Activated T-cell treated with anti-CD3 and anti-CD28 coated beads, Interleukin-2, amount 50 U/mL, for 4 hours (primary cell): ENCODE measurements around the gene OR2V2. TPM values are rescaled to one million over a fixed set of nuclear protein-coding genes. Genes with fewer than 3 reads are reported as not detected.
"Not testable (repeated sequence)": the region's sequence is repeated elsewhere in the genome, so short reads cannot be mapped to it uniquely, and the experiment has no call there.

Experiments
- ATAC-seq, 2 donors: fragments of 200-7000 bp; cut with Tn5 transposase; one replicate each; pipeline ENCODE4 v1.10.0; 2021
- DNase-seq: peaks from one replicate; pipeline ENCODE4 v3.0.0-alpha.2; 2020
- H3K27me3 Mint-ChIP-seq: one replicate; pipeline ENCODE4 v1.8.0; 2021; ENCODE audit warnings: low read depth, mixed read lengths
- H3K36me3 Mint-ChIP-seq: one replicate; pipeline ENCODE4 v1.8.0; 2022; ENCODE audit warnings: mixed read lengths; ENCODE audit not compliant: insufficient read depth
- H3K4me1 Mint-ChIP-seq: one replicate; pipeline ENCODE4 v1.8.0; 2021; ENCODE audit warnings: low read depth, mixed read lengths
- H3K4me3 Mint-ChIP-seq: one replicate; pipeline ENCODE4 v1.8.0; 2021; ENCODE audit warnings: mild to moderate bottlenecking, moderate library complexity, mixed read lengths
- H3K9me3 Mint-ChIP-seq: one replicate; pipeline ENCODE4 v1.8.0; 2021; ENCODE audit warnings: mixed read lengths
- total RNA-seq, 3 donors: library from RNA; stranded (reverse); gene quantifications; one replicate each; pipeline ENCODE4 v1.2.1, GENCODE V29; 2021

OR2V2 gene
- total RNA-seq, 3 donors from 2014 or later = not detected

DNA sequence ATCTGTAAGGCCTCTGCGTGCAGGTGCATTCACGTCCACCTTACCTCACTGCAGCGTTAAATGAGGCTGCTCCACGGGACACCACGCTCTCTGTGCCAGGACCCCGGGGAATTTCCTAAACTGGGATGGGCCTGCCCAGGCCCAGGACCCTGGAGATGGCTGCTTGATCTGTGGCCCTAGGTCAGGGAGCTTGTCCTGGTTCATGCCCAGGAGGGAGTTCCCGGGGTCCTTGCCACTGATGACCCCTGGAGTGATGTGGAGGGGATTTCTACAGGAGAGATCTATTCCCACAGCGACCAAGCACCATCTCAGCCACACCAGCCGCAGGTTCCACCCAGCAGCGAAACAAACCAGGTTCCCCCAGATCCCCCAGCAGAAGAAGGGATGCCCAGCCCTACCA, 19.9 kb upstream of the OR2V2 start:
- DNase-seq (no peak), ATAC-seq (no peak)
- Mint-ChIP-seq H3K9me3 (no peaks in the 10 kb centered on the region), H3K4me3 (no peak overlapping the region), H3K4me1 (no peaks in the 10 kb centered on the region), H3K27me3 (peaks cover 70% of the 10 kb centered on the region), H3K36me3 (no peaks in the 10 kb centered on the region)

DNA sequence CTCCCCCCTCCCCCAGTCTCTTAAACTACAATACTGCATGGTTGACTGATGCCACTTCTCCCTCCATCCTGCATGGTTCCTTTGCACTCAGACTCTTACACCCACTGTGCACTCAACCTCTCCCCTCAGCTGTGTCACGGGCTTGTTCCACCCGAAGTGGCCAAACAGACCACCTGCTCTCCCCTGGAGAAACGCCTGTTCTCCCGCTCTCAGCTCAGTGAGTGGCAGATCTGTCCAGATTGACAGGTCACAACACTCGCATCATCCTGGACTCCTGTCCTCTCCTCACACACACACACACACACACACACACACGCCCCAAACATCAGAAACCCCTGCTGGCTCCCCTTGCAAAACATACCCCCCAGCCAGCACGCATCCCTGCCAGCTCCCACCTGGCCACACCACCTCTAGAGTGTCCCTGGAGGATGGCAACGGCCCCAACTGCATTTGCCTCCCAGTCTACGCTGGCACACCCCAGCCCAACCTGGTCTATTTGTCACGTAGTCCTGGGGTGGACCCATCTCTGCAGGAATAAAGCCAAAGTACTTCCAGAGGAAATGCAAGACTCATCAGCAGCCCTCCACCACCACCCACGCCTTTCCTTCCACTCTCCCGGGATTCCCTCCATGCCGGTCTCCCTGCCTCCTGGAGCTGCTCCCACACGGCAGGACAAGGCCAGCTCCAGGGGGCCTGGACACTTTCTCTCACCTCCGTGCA, 19.3 kb upstream of the OR2V2 start:
- DNase-seq (no peak), ATAC-seq (no peak)
- H3K27me3 Mint-ChIP-seq = peaks cover 70% of the 10 kb centered on the region
- H3K36me3 Mint-ChIP-seq = no peaks in the 10 kb centered on the region
- H3K4me3 Mint-ChIP-seq = no peak overlapping the region
- no peaks in the 10 kb centered on the region for H3K4me1 Mint-ChIP-seq
- no peaks in the 10 kb centered on the region for H3K9me3 Mint-ChIP-seq

DNA sequence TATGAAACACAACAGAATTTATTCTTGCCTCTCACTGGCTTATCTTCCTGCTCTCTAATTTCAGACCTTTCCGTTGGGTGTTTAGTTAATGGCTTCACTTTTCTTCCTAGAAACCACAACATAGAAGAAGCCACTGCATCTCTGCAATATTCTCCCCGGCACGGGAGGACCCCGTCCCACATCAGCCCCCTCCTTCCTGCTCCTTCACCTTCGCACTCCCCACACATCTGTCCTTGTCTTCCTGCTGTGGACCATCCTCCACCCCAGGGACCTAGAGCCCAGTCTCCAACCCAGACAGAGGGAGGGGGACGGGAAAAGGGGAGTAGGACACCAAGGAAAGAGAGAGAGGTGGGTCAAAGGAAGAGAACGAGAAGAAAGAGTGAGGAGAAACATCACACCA, 17.8 kb upstream of the OR2V2 start:
- ATAC-seq (no peak), DNase-seq (no peak)
- Mint-ChIP-seq H3K9me3 (no peaks in the 10 kb centered on the region), H3K36me3 (no peaks in the 10 kb centered on the region), H3K27me3 (peaks cover 69% of the 10 kb centered on the region), H3K4me1 (no peaks in the 10 kb centered on the region), H3K4me3 (no peak overlapping the region)

DNA sequence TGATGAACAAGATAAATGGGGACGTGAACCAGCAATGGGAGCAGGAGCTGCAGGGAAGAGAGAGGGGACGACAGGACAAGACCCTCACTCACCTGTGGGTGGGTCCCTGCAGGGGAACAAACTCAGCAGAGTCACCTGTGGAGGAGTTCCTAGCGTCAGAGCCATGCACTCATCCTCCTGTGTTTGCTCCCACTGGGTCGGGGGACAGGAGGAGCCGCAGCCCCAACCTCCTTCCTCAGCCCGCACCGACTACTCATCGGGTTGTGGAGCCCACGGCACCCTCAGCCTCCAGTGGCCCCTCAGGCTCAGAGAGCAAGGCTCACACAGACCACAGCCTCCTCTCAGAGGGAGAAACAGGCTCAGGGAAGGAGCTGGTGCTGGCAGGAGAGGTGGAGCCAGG, 17.3 kb upstream of the OR2V2 start:
- H3K36me3 Mint-ChIP-seq, ATAC-seq, H3K9me3 Mint-ChIP-seq, H3K4me3 Mint-ChIP-seq, DNase-seq, H3K4me1 Mint-ChIP-seq: not testable (repeated sequence)
- H3K27me3 Mint-ChIP-seq = peaks cover 64% of the 10 kb centered on the region

DNA sequence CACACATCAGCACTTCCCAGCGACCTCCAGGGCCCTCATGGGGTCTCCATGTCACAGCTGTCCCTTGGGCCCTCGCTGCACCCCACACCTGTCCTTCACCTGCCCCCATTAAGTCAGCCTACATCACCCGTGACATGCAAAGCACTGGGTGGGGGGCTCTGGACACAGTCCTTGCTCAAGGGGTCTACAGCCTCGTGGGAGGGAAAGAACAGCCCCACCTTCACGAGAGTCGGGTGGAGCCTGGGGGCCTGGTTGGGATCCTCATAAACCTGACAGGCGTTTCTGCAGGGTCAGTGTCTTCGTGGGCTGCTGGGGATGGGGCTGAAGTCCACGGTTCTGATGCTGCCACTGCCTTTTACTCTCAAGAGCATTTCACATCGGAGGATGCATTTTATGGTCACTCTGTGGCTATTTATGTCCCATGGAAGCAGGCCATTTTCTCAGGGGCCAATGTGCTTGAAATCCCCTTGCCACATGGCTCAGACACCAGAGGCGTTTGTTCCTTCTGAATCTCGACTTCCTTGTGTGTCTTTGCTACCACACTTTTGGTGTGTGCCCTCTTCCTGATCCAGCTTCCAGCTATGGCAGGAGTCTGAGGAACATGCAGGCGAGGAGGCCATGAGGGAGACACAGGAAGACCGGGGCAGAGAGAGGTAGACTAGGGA, 16.4 kb upstream of the OR2V2 start, which contains the start of gene OR2V1:
Gene OR2V1 (minus strand): TSS at position 338 of the 665 bp plus-strand sequence. CDS start 5,865 bp downstream, outside the sequence.
- no peak for ATAC-seq
- Mint-ChIP-seq H3K36me3 (no peaks in the 10 kb centered on the region), H3K4me3 (no peak within 1 kb of the TSS), H3K27me3 (peaks cover 64% of the 10 kb centered on the region), H3K9me3 (peaks cover 6% of the 10 kb centered on the region), H3K4me1 (no peaks in the 10 kb centered on the region)
- no peak for DNase-seq

DNA sequence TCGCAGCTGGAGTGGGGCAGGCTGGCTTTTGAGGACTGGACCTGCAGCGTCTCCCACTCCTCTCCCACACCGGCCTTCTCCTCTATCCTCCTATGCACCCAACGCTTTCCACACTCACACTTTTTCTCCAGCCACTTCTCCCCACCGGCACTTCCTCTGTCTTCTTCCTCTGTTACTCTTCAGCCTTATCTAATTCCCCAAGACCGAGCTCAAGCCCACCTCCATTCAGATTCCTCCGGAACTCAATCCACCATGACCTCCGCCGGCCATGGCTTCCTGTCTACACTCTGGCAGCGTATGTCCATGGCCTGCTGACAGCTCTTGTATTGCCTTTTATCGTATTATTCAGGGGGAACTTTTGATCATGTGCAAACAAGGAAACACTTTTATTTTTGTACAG, 15.9 kb upstream of the OR2V2 start:
- Mint-ChIP-seq H3K4me3 (no peak overlapping the region), H3K36me3 (no peaks in the 10 kb centered on the region), H3K4me1 (no peaks in the 10 kb centered on the region), H3K27me3 (peaks cover 59% of the 10 kb centered on the region), H3K9me3 (peaks cover 6% of the 10 kb centered on the region)
- ATAC-seq (no peak), DNase-seq (no peak)

DNA sequence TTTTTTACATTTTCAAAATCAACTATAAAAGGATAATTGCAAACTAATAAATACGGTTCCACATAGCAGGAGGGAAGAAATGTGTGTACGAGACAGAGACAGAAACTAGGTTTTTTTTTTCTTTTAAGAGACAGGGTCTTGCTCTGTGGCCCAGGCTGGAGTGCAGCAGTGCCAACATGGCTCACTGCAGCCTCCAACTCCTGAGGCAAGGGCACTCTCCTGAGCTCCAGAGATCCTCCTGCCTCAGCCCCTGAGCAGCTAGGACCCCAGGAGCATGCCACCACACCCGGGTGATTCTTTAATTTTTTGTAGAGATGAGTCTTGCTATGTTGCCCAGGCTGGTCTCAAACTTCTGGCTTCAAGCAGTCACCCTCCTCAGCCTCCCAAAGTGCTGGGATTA, 14.3 kb upstream of the OR2V2 start:
- peaks cover 13% of the 10 kb centered on the region for H3K9me3 Mint-ChIP-seq
- H3K27me3 Mint-ChIP-seq = peaks cover 47% of the 10 kb centered on the region
- DNase-seq = no peak

DNA sequence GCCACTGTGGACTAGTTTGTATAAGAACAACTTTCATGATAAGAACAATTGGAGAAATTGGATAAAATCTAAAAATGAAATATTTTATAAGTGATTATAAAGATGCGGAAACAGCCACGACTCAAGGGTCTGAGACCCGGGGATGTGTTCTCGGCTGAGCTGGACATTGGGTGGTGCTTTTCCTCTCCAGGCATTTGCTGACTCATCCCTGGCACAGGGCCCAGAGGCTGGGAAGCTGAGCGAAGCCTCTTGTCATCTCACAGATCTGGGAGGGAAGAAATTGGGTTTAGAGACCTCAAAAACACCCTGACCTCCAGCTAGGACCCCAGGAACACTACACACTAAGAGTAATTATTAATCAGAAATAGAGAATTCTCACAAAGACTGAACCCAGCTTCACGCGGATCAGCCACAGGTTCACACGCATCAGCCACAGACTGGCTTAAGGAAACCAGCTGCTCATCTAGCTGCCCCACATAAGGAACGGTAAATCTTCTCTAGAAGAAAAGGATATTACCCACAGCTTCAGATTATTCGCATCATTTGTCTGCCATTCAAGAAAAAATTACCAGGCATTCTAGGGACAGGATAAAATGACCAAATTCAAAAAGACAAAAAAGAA, 13.7 kb upstream of the OR2V2 start:
- no peak for DNase-seq
- H3K4me1 Mint-ChIP-seq = no peaks in the 10 kb centered on the region
- H3K9me3 Mint-ChIP-seq = peaks cover 16% of the 10 kb centered on the region
- ATAC-seq = no peak
- H3K27me3 Mint-ChIP-seq = peaks cover 41% of the 10 kb centered on the region
- no peak overlapping the region for H3K4me3 Mint-ChIP-seq
- no peaks in the 10 kb centered on the region for H3K36me3 Mint-ChIP-seq

More for the DNA sequence above, 14.3 kb upstream of the OR2V2 start:
- no peaks in the 10 kb centered on the region for H3K36me3 Mint-ChIP-seq
- no peaks in the 10 kb centered on the region for H3K4me1 Mint-ChIP-seq
- H3K4me3 Mint-ChIP-seq = no peak overlapping the region
- no peak for ATAC-seq

DNA sequence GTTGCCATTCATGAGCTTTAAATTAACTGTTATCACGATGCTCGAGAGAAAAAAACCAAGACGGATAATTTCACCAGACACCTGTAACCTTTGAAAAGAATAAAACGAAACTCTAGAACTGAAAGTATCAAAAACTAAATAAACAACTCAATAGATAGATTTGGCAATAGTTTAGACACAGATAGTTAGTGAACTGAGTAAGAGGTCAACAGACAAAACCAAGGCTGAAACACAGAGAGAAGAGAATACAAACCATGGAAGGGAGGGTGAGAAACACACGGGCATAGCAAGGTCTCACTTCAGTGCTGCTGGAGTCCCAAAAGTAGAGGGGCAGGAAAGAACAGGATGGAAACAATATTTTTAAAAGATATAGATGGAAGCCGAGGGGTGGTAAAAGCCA, 13.1 kb upstream of the OR2V2 start:
- peaks cover 37% of the 10 kb centered on the region for H3K27me3 Mint-ChIP-seq
- DNase-seq (no peak), ATAC-seq (no peak)
- no peaks in the 10 kb centered on the region for H3K4me1 Mint-ChIP-seq
- H3K4me3 Mint-ChIP-seq = no peak overlapping the region
- H3K36me3 Mint-ChIP-seq = no peaks in the 10 kb centered on the region
- H3K9me3 Mint-ChIP-seq = peaks cover 20% of the 10 kb centered on the region

DNA sequence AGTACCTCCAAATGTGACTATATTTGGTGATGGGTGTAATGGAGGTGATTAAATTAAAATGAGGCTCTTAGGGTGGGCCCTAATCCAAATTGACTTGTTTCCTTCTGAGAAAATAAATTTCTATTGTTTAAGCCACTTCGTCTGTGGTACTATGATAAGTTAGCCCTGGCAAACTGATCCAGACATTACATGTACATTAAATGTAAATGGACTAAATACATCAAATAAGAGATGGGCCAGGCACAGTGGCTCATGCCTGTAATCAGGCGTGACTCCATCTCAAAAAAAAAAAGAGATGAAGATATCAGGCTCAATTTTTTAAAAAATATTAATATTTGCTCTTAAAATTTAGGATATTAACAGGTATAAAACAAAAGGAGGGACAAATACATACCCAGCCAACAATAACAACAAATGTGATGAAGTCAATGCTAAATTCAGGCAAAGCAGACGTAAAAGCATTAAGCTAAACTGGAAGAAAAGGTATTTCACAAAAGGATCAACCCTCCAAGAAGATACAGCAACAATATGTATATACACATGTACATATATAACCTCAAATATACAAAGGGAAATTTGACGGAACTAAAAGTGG, 10.9 kb upstream of the OR2V2 start:
- H3K36me3 Mint-ChIP-seq = no peaks in the 10 kb centered on the region
- H3K9me3 Mint-ChIP-seq = peaks cover 28% of the 10 kb centered on the region
- DNase-seq = no peak
- H3K4me1 Mint-ChIP-seq = no peaks in the 10 kb centered on the region
- no peak overlapping the region for H3K4me3 Mint-ChIP-seq
- H3K27me3 Mint-ChIP-seq = peaks cover 28% of the 10 kb centered on the region
- ATAC-seq = no peak

DNA sequence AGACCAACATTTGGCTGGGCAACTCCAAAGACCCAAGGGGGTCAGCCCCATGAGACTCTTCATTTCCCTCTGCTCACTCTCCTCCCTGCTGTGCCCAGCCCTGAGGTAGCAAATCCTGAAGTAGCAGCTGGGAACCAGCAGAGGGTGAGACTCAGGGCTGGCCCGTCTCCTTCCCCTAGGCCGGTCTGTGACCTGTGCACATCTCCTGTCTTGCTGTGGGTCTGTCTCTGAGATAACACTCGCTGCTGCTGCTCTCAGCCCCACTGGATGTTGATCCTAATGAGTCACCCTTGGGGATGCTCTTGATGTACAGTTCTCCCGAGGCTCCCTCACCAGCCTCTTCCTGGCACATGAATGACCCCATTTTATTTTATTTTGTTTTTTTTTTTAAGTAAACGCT, 9.1 kb upstream of the OR2V2 start:
- ATAC-seq = no peak
- H3K27me3 Mint-ChIP-seq = peaks cover 22% of the 10 kb centered on the region
- H3K4me1 Mint-ChIP-seq = no peaks in the 10 kb centered on the region

DNA sequence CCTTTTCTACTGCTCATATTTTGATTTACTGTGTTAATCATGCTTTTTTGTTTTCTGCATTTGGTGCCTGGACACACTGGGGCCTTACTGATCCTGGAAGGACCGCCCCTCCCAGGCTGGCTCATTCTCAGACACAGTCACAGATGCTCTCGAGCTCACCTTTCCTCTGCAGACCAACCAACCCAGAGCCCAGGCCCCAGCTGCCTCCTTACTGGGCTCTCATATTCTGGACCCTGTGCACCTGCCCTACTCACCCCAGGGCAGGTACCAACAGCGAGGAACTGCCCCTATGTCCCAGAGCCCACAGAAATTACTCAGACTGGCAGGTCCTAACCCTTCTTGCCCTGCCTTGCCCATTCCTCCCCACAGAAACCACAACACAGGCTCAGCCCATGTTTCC, 6.6 kb upstream of the OR2V2 start:
- no peak for DNase-seq
- H3K4me1 Mint-ChIP-seq = no peaks in the 10 kb centered on the region

More for the DNA sequence above, 9.1 kb upstream of the OR2V2 start:
- Mint-ChIP-seq H3K9me3 (peaks cover 28% of the 10 kb centered on the region), H3K36me3 (no peaks in the 10 kb centered on the region), H3K4me3 (no peak overlapping the region)
- no peak for DNase-seq

DNA sequence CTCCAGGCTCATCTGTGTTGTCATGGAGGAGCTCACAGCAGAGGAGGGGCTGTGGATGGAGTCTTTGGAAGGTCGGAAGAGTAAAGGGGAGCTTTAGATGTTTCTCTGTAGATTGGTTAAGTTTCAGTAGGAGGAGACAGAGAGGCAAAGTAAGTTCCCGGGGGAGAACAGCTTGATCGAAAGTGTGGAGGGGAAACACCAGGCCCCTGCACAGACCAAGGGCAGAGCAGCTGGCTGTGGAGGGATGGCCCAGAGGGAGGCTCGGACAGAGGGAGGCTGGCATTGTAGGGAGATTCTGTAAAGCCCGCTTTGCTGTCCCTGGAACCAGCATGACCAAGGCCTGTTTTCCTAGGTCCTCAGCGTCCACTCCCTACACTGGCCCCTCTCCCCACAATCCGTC, 5.3 kb upstream of the OR2V2 start:
- H3K9me3 Mint-ChIP-seq = peaks cover 22% of the 10 kb centered on the region
- no peak for ATAC-seq

More for the DNA sequence above, 6.6 kb upstream of the OR2V2 start:
- no peaks in the 10 kb centered on the region for H3K36me3 Mint-ChIP-seq
- no peak overlapping the region for H3K4me3 Mint-ChIP-seq
- ATAC-seq = no peak
- peaks cover 22% of the 10 kb centered on the region for H3K9me3 Mint-ChIP-seq
- H3K27me3 Mint-ChIP-seq = peaks cover 21% of the 10 kb centered on the region

DNA sequence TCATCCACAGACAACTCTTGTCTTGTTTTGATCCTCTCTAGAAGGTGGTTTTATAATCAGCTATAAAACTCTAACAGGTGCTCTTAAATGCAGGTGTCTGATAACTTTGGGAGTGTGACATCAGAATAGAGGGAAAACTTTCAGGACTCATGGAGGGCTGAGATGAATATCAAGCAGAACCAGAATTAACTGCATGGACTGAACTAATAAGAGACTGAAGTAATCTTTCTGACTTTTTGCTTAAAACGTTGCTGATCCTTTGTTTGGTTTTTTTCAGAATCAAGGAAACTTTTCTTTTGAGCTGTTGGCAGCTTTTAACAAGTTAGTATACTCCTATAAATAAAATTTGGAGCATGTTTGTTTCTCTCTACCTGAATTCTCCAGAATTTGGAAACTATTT, 2.3 kb upstream of the OR2V2 start:
- DNase-seq = no peak
- Mint-ChIP-seq H3K9me3 (peaks cover 3% of the 10 kb centered on the region), H3K27me3 (peaks cover 51% of the 10 kb centered on the region)

More for the DNA sequence above, 5.3 kb upstream of the OR2V2 start:
- Mint-ChIP-seq H3K4me1 (no peaks in the 10 kb centered on the region), H3K27me3 (peaks cover 29% of the 10 kb centered on the region), H3K4me3 (no peak overlapping the region), H3K36me3 (no peaks in the 10 kb centered on the region)
- DNase-seq = no peak

More for the DNA sequence above, 2.3 kb upstream of the OR2V2 start:
- ATAC-seq = no peak
- Mint-ChIP-seq H3K36me3 (no peaks in the 10 kb centered on the region), H3K4me1 (no peaks in the 10 kb centered on the region), H3K4me3 (no peak overlapping the region)
